IPS-NIHi7 (cell line): ENCODE data around the gene CST3.
"Not testable (repeated sequence)": the region's sequence is repeated elsewhere in the genome, so short reads cannot be mapped to it uniquely, and the experiment has no call there.

Source experiments
- DNase-seq: peaks from one replicate; pipeline ENCODE4 v3.0.0; 2012; ENCODE audit warnings: mixed read lengths; ENCODE audit errors: extremely low spot score

Gene CST3

GRCh38 chr20:23662276-23662870, 24.6 kb upstream of the CST3 start:
- DNase-seq, result no peak

DNA sequence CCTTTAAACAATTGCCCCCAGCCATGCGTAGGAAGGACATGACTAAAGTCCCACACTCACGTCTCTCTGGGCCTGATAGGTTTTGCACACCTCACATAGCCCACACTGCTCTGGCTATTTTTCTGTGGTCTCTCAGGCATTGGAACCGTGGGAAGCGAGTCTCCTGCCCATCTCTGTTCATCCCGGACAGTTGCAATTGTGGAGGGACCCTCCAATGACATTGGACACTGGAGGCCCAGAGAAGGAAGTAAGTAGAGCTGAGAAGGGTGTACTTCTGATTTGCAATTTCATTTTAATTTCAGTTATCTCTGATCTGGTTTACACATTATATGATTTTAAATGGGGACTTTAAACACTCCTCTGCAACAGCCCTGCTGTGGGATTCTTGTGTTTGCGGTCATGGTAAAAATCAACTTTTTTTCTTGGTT, 23.3 kb upstream of the CST3 start:
- no peak for DNase-seq

DNA sequence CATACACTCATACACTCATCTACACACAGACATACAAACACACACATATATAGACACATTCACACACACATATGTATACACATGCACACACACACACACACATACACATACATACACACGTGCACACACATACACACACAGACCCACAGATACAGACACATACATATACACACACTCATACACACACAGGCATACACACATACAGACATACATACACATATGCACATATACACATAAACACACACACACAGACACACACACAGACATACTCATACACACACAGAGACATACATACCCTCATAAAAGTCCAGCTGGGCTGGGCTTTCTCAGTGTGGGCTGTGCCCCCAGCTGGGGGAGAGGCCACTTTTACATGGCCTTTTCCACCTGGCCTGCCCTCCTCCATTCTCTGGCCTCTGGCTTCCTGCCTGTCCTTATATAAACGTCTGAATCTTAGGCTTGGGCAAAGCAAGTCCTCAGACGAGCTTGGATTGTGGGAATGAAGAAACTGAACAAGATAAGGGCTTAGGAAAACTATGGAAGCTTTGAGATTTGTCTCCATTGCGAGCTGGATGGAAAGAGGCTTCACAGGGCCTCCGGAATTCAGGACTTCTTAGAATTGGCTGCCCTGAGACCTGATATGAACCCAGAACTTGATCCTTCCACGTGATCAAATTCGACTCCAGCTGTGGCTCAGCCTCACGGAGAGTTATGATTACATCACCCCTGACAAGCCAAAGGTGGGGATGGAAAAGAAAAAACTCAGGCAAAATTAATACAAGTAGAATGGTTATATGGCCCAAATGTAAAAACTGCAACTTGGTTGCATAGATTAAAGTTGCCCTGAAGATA, 22.5 kb upstream of the CST3 start:
- DNase-seq, result no peak

- not testable (repeated sequence) for DNase-seq
These were observed 21.8 kb upstream of the CST3 start for GRCh38 chr20:23659610-23659988.

- no peak for DNase-seq
These were observed 21.3 kb upstream of the CST3 start for GRCh38 chr20:23658989-23659609.

- DNase-seq, result no peak
These were observed 20.6 kb upstream of the CST3 start for GRCh38 chr20:23658336-23658735.

- DNase-seq, result no peak
These were observed 19.4 kb upstream of the CST3 start for GRCh38 chr20:23657202-23657601.

GRCh38 chr20:23656372-23656771, 18.6 kb upstream of the CST3 start:
- no peak for DNase-seq

DNA sequence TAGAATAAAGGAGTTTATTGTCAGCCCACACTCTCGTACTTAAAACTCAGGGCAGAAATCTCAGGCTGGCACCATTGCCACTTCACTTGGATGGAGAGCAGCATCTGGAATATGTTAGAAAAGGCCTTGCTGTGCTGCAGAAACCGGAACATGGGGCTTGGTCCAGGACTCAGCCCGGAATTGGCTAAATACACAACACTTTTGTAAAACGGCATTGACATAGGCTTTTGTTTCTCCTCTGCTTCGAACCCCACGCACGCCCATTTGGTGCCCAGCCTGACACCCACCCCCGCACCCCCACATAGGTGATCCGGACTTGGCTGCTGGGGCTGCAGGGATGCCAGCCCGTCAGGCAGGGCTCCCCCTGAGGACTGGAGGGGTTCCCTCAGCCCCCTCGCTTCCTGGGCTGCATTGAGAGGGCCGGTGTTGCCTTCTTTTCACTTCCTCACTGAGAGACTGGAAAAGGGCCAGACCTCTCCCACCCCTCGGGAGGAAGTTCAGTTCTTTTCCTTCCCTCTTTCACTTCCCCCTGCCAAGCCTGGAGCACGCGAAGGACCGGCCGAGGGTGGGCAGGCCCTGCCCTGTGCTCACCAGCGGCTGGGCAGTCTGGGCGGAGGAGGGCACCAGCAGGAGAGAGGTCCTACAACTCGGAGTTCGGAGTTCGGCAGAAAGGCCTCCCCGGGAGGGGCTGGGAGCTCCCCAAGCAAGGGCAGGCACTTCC, 17.9 kb upstream of the CST3 start:
- DNase-seq, result no peak

- no peak for DNase-seq
These were observed 17.0 kb upstream of the CST3 start for GRCh38 chr20:23654717-23655116.

DNA sequence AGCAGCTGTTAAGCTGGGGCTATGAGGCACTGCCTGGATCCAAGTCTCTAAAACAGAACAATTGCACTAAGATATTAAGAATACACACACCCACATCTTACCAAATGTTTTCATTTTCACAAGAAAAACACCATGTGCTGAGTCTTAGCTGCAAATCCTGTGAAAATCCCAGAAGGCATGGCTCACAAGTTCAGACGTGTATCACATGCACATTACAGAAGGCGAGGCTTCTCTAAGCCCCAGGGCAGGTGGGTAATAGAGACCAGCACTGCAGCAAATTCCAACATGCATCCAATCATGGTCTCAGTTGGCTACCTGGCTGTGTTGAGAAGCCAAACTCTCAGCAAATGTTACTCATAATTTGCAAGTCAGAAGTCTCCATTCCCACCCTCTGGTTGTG, 16.2 kb upstream of the CST3 start:
- no peak for DNase-seq

DNA sequence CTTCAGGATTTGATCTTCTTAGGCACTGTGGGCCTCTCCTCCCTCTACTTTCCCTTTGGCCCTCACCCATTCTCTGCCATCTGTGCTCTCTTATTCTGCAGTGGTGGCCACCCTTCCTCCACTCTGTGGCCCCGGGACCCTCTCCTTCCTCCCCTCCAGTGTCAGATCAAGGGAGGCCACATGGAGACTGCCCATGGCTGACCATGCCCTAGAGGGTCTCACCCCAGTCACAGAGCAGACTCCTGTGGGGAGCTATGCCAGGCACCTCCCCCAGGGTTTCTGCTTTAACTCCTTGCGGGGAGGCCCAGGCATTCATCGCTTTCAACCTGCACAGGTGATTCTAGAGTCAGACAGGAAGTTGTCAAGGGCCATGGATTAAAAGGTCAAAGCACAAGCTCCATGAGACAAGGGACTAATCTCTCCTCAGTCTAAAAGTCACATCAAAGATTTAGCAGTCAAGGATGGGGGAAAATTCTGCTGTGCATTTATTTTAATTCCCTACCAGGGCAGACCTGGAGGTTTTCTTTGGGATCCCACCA, 15.7 kb upstream of the CST3 start:
- DNase-seq, result no peak

DNA sequence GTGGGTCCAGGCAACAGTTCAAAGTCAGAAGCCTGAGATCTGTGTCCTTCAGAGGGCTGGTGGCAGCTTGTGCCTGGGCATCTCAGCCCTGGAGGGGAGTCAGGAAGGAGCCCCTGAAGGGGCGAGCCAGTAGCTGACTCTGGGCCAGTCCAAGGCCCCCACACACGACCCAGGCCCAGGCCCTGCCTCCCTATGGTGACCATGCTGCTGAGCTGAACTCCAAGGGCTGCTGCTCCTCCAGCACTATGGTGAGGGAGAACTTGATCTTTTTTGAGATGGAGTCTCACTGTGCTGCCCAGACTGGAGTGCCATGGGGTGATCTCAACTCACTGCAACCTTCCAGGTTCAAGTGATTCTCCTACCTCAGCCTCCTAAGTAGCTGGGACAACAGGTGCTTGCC, 15.2 kb upstream of the CST3 start:
- no peak for DNase-seq

DNA sequence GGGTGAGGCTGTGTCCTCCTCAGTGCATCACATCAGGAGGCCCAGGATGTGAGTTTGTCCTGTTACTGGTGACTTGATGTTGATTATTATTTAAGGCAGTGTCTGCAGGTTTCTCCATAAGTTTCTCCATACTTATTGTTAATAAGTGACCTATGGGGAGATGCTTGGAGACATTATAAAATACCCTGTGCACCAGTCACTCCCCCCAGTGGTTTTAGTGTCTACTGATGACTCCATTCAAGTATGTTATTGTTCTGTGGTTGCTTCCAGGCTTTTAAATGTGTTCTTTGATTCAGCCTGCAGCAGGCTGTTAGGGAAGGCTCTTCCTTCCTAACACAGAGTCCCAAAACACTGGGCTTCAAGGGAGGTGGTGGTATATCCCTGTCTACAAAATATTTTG, 14.6 kb upstream of the CST3 start:
- DNase-seq, result no peak

- no peak for DNase-seq
These were observed 13.4 kb upstream of the CST3 start for GRCh38 chr20:23651117-23651516.

DNA sequence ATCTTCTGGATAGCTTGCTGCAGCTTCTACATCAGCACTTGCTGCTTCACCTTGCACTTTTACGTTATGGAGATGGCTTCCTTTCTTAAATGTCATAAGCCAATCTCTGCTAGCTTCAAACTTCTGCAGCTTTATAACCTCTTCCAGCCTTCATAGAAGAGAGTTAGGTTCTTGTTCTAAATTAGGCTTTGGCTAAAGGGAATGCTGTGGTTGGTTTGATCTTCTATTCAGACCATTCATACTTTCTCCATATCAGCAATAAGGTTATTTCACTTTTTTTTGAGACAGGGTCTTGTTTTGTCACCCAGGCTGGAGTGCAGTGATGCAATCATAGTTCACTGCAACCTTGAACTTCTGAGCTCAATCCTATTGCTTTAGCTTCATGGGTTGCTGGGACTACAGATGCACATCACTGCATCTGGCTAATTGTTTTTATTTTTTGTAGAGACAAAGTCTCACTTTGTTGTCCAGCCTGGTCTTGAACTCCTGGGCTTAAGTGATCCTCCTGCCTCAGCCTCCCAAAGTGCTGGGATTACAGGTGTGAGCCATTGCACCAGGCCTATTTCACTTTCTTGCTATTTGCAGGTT, 12.2 kb upstream of the CST3 start:
- DNase-seq, result no peak

- no peak for DNase-seq
These were observed 11.5 kb upstream of the CST3 start for GRCh38 chr20:23649242-23649641.

DNA sequence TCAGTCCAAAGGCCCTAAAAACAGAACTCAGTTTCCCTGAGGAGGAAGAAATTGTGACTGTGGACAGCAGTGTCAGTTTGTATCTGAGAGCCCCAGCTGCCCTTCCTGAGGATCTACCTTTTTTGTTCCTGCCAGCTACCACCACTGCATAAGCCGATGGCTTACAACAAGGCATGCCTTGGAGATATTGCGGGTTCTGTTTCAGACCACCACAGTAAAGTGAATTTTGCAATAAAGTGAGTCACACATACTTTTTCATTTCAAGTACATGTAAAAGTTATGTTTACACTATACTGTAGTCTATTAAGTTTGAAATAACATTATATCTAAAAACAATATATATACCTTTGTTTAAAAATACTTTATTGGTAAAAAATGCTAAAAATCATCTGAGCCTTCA, 9.6 kb upstream of the CST3 start:
- DNase-seq, result no peak

- DNase-seq, result no peak
These were observed 8.5 kb upstream of the CST3 start for GRCh38 chr20:23646106-23646873.

DNA sequence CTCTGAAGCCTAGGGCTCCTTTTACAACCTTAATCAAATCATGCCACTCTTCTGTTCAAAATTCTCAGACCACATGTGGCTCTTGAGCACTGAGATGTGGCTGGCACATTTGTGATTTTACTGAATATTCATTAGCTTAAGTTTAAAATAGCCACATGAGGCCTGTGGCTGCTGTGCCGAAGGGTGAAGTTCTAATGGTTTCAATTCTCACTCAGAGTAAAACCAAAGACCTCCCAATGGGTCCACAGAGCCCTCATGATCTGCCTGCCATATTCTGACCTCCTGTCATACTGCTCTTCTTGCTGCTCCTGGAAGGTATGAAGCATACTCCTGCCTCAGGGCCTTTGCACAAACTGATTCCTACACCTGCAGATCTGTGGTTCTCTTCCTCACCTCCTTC, 7.8 kb upstream of the CST3 start:
- no peak for DNase-seq

- no peak for DNase-seq
These were observed 6.4 kb upstream of the CST3 start for GRCh38 chr20:23644164-23644563.
